Muscle layer of colon (tissue), 2 donors: ENCODE data around the gene ARHGAP24.

Experiments used
- H3K27ac ChIP-seq: one replicate; pipeline ENCODE4 v1.7.0; 2013; ENCODE audit warnings: low read depth, mild to moderate bottlenecking, low read length, moderate library complexity
- H3K27me3 ChIP-seq, 2 donors: one replicate each; pipeline ENCODE4 v1.7.0; 2013; ENCODE audit warnings: low read length in 2 of 2, mild to moderate bottlenecking in 2 of 2; ENCODE audit not compliant: insufficient read depth in 2 of 2, control insufficient read depth in 1 of 2
- H3K36me3 ChIP-seq: one replicate; pipeline ENCODE4 v1.7.0; 2013; ENCODE audit warnings: mild to moderate bottlenecking, low read length; ENCODE audit not compliant: insufficient read depth
- H3K4me1 ChIP-seq: one replicate; pipeline ENCODE4 v1.7.0; 2013; ENCODE audit warnings: mild to moderate bottlenecking, low read length; ENCODE audit not compliant: insufficient read depth
- H3K4me3 ChIP-seq, 2 donors: one replicate each; pipeline ENCODE4 v1.7.0; 2013; ENCODE audit warnings: low read length in 2 of 2, low read depth in 1 of 2, mild to moderate bottlenecking in 1 of 2, moderate library complexity in 1 of 2
- H3K9ac ChIP-seq: one replicate; pipeline ENCODE4 v1.7.0; 2013; ENCODE audit warnings: low read length
- H3K9me3 ChIP-seq: one replicate; pipeline ENCODE4 v1.7.0; 2013; ENCODE audit warnings: mild to moderate bottlenecking, low read length
- donor health status: abdominal sarcoma.
- donor health status: Adenocarcinoma of cecum.

Gene ARHGAP24

GRCh38 chr4:86035688-86036087 is 560.7 kb downstream of the ARHGAP24 start:
- H3K27ac ChIP-seq, result no peak overlapping the region
- H3K9me3 ChIP-seq, result no peaks in the 10 kb centered on the region
- H3K4me1 ChIP-seq, result peaks cover 18% of the 10 kb centered on the region
- no peaks in the 10 kb centered on the region for H3K27me3 ChIP-seq
- H3K9ac ChIP-seq, result no peak overlapping the region
- no peak overlapping the region for H3K4me3 ChIP-seq
- H3K36me3 ChIP-seq, result no peaks in the 10 kb centered on the region

- Histone ChIP-seq H3K4me1 (peaks cover 18% of the 10 kb centered on the region), H3K27ac (no peak overlapping the region), H3K9ac (no peak overlapping the region), H3K27me3 (no peaks in the 10 kb centered on the region), H3K36me3 (no peaks in the 10 kb centered on the region), H3K9me3 (no peaks in the 10 kb centered on the region), H3K4me3 (no peak overlapping the region)
Observed at GRCh38 chr4:86036736-86037135, 561.8 kb downstream of the ARHGAP24 start.

GRCh38 chr4:86038037-86038436 is 563.1 kb downstream of the ARHGAP24 start:
- Histone ChIP-seq H3K36me3 (no peaks in the 10 kb centered on the region), H3K4me1 (peaks cover 10% of the 10 kb centered on the region), H3K4me3 (no peak overlapping the region), H3K27ac (no peak overlapping the region), H3K9me3 (no peaks in the 10 kb centered on the region), H3K27me3 (no peaks in the 10 kb centered on the region), H3K9ac (no peak overlapping the region)

GRCh38 chr4:86043755-86044592 is 569.0 kb downstream of the ARHGAP24 start:
- no peak overlapping the region for H3K9ac ChIP-seq
- no peaks in the 10 kb centered on the region for H3K4me1 ChIP-seq
- no peaks in the 10 kb centered on the region for H3K36me3 ChIP-seq
- H3K27ac ChIP-seq, result no peak overlapping the region
- no peaks in the 10 kb centered on the region for H3K27me3 ChIP-seq
- no peaks in the 10 kb centered on the region for H3K9me3 ChIP-seq
- H3K4me3 ChIP-seq, result no peak overlapping the region

- Histone ChIP-seq H3K4me1 (no peaks in the 10 kb centered on the region), H3K27ac (no peak overlapping the region), H3K4me3 (no peak overlapping the region), H3K9me3 (no peaks in the 10 kb centered on the region), H3K9ac (no peak overlapping the region), H3K36me3 (no peaks in the 10 kb centered on the region), H3K27me3 (no peaks in the 10 kb centered on the region)
Observed at GRCh38 chr4:86044593-86044985, 569.6 kb downstream of the ARHGAP24 start.

- H3K9ac ChIP-seq, result no peak overlapping the region
- no peaks in the 10 kb centered on the region for H3K4me1 ChIP-seq
- H3K36me3 ChIP-seq, result no peaks in the 10 kb centered on the region
- H3K4me3 ChIP-seq, result no peak overlapping the region
- no peaks in the 10 kb centered on the region for H3K9me3 ChIP-seq
- H3K27me3 ChIP-seq, result no peaks in the 10 kb centered on the region
- no peak overlapping the region for H3K27ac ChIP-seq
Observed at GRCh38 chr4:86048426-86048825, 573.5 kb downstream of the ARHGAP24 start.

- Histone ChIP-seq H3K4me1 (no peaks in the 10 kb centered on the region), H3K4me3 (no peak overlapping the region), H3K9me3 (no peaks in the 10 kb centered on the region), H3K27ac (no peak overlapping the region), H3K27me3 (no peaks in the 10 kb centered on the region), H3K36me3 (no peaks in the 10 kb centered on the region), H3K9ac (no peak overlapping the region)
Observed at GRCh38 chr4:86050496-86050895, 575.5 kb downstream of the ARHGAP24 start.
